Measurements from ENCODE around the gene THADA. TPM values are rescaled to one million over a fixed set of nuclear protein-coding genes. Genes with fewer than 3 reads are reported as not detected.

Gene THADA
- polyA plus RNA-seq, 4 donors: 6.3 to 13.5 (median 12.7) TPM

DNA sequence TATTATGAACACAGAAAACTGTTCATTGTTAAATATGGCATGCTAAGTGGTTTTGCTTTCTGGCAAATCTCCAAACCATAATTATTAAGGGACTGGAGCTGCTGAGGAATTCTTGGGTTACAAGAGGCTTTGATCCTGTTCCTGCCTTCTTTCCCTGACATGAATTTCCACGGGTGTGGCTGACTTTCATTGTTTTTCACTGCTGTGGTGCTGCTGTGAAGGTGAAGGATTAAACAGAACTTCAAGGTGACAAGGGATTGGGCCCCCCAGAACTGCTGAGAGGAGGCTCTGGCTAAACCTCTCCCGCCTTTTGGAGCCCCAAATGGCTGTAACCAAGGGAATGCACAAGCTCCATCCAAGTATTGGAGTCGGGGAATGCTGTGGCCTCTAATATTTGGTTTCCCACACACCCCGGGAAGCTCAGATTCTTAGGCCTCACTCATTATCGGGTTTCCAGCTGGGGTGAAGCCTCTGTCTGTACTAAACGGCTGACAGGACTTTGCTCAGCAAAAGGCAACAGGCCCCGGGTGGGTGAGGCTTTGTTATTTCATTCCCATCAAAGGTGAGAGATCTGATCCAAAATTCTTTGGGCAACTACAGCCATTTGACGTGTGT is 340.4 kb downstream of the THADA start:
- Histone ChIP-seq H3K4me1 (ENCODE audit: control insufficient read depth in 3 of 3, insufficient read depth in 2 of 3, low read depth in 1 of 3, low read length in 2 of 3) (peaks cover 0 to 22% (median 0%) of the 10 kb centered on the region in 3 donors), H3K4me3 (ENCODE audit: low read depth in 1 of 3, low read length in 3 of 3) (no peak overlapping the region), H3K27ac (ENCODE audit: low read depth in 1 of 3, low read length in 2 of 3) (peak overlapping the region in 2 of 3 donors; percentile 17 to 59), H3K9me3 (ENCODE audit: control insufficient read depth in 2 of 2, insufficient read depth in 1 of 2, low read depth in 1 of 2, low read length in 1 of 2) (no peaks in the 10 kb centered on the region), H3K27me3 (ENCODE audit: control insufficient read depth in 3 of 3, insufficient read depth in 3 of 3, low read length in 3 of 3) (no peaks in the 10 kb centered on the region), H3K36me3 (ENCODE audit: control insufficient read depth in 3 of 3, insufficient read depth in 2 of 3, low read depth in 1 of 3, low read length in 3 of 3) (peaks cover 0 to 7% (median 0%) of the 10 kb centered on the region in 3 donors)
- peak; percentile 31 to 42 for DNase-seq
- 24 to 50% (median 50%) methylated on average over 8 of the region's 8 CpGs for WGBS, 3 donors
- no peak for FAIRE-seq

DNA sequence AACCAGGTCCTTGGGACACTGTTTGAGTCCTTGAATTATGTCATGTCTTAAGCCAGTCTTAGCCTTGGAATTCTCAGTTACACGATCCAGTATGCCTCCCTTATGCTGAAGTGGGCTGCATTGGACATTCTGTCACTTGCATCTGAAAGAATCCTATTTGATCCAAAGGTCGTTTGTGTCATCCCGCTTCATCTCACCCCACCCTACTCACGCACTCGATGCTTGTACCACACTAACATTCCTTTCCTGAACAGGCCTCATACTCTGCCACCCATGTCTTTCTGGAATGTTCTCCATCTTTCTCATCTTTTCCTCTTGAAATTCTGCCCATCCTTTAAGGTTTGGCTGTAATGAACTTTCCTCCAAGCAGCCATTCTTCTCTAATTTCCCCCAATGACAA is 341.5 kb downstream of the THADA start:
- FAIRE-seq (no peak), DNase-seq (no peak)
- Histone ChIP-seq H3K4me3 (ENCODE audit: low read depth in 1 of 3, low read length in 3 of 3) (no peak overlapping the region), H3K9me3 (ENCODE audit: control insufficient read depth in 2 of 2, insufficient read depth in 1 of 2, low read depth in 1 of 2, low read length in 1 of 2) (no peaks in the 10 kb centered on the region), H3K27ac (ENCODE audit: low read depth in 1 of 3, low read length in 2 of 3) (no peak overlapping the region), H3K36me3 (ENCODE audit: control insufficient read depth in 3 of 3, insufficient read depth in 2 of 3, low read depth in 1 of 3, low read length in 3 of 3) (peaks cover 0 to 7% (median 2%) of the 10 kb centered on the region in 3 donors), H3K4me1 (ENCODE audit: control insufficient read depth in 3 of 3, insufficient read depth in 2 of 3, low read depth in 1 of 3, low read length in 2 of 3) (peaks cover 0 to 22% (median 0%) of the 10 kb centered on the region in 3 donors), H3K27me3 (ENCODE audit: control insufficient read depth in 3 of 3, insufficient read depth in 3 of 3, low read length in 3 of 3) (no peaks in the 10 kb centered on the region)
- WGBS, 3 donors: 84 to 95% (median 93%) methylated on average over 5 of the region's 5 CpGs

DNA sequence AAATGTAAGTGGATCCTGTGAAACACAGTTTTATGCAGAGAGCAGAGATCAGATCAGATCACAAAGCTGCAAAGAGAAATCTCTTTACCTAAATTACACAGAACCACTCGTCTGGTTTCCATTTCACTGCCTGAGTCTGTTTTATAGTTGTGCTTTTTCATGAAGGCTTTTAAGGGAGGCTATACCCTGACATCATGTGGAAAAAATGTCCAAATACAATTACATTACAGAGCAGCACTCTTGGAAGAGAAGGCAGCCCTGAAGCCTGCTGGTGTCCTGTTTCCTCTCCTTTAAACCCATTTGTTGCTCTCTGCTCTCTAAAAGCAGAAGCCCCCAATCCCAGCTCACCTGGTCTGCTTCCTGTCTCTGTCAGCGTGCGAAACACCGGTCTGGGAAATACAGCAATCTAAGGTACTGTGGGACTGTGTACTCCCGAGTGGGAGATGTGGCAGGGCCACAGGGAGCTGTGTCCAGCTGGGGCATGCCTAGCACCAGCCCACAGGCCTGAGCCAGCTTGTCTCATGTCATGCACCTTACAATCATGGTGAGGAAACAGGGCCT is 344.6 kb downstream of the THADA start:
- H3K27me3 ChIP-seq (ENCODE audit: control insufficient read depth in 3 of 3, insufficient read depth in 3 of 3, low read length in 3 of 3): no peaks in the 10 kb centered on the region
- FAIRE-seq (no peak), DNase-seq (peak in 1 of 2 donors; percentile 37)
- peaks cover 0 to 22% (median 0%) of the 10 kb centered on the region in 3 donors for H3K4me1 ChIP-seq (ENCODE audit: control insufficient read depth in 3 of 3, insufficient read depth in 2 of 3, low read depth in 1 of 3, low read length in 2 of 3)
- no peaks in the 10 kb centered on the region for H3K9me3 ChIP-seq (ENCODE audit: control insufficient read depth in 2 of 2, insufficient read depth in 1 of 2, low read depth in 1 of 2, low read length in 1 of 2)
- H3K4me3 ChIP-seq (ENCODE audit: low read depth in 1 of 3, low read length in 3 of 3): no peak overlapping the region
- WGBS, 3 donors: 59 to 85% (median 84%) methylated on average over 5 of the region's 5 CpGs
- H3K36me3 ChIP-seq (ENCODE audit: control insufficient read depth in 3 of 3, insufficient read depth in 2 of 3, low read depth in 1 of 3, low read length in 3 of 3): peaks cover 0 to 2% (median 2%) of the 10 kb centered on the region in 3 donors
- peak overlapping the region in 2 of 3 donors; percentile 54 to 79 for H3K27ac ChIP-seq (ENCODE audit: low read depth in 1 of 3, low read length in 2 of 3)

DNA sequence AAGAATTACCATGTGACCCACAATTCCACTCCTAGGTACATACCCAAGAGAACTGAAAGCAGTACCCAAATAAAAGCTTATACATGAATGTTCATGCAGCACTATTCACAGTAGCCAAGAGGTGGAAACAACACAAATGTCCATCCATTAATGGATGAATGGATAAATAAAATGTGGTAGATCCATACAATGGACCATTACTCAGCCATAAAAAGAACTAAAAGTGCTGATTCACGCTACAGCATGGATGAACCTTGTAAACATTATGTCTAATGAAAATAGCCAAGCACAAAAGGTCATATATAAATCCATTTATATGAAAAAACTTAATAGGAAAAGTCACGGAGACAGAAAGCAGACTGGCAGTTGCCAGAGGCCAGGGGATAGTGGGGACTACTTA is 345.8 kb downstream of the THADA start:
- Histone ChIP-seq H3K27me3 (ENCODE audit: control insufficient read depth in 3 of 3, insufficient read depth in 3 of 3, low read length in 3 of 3) (no peaks in the 10 kb centered on the region), H3K27ac (ENCODE audit: low read depth in 1 of 3, low read length in 2 of 3) (no peak overlapping the region), H3K36me3 (ENCODE audit: control insufficient read depth in 3 of 3, insufficient read depth in 2 of 3, low read depth in 1 of 3, low read length in 3 of 3) (peaks cover 0 to 2% (median 0%) of the 10 kb centered on the region in 3 donors), H3K4me1 (ENCODE audit: control insufficient read depth in 3 of 3, insufficient read depth in 2 of 3, low read depth in 1 of 3, low read length in 2 of 3) (peaks cover 0 to 10% (median 0%) of the 10 kb centered on the region in 3 donors), H3K9me3 (ENCODE audit: control insufficient read depth in 2 of 2, insufficient read depth in 1 of 2, low read depth in 1 of 2, low read length in 1 of 2) (no peaks in the 10 kb centered on the region), H3K4me3 (ENCODE audit: low read depth in 1 of 3, low read length in 3 of 3) (no peak overlapping the region)
- DNase-seq (no peak), FAIRE-seq (no peak)
- 95 to 100% (median 100%) methylated on average over 2 of the region's 2 CpGs for WGBS, 3 donors

DNA sequence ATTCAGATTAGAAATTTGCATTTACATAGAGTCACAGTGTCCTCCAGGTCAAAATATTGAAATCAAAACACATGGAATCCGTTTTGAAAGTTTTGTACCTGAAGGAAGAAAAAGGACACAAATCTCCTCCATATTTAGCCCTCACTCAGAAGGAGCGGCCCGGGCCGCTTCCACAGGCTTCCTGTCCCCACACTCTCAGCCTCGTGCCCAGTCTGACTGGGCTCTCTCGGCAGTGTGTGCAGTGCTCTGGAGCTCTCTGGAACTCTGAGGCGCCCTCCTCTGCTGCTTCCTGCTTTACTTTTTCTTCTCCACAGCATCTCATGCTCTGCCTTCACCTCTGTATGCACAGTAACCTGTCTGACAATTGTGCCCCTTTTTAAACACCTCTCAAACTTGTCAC is 347.2 kb downstream of the THADA start:
- whole genome bisulfite sequencing, 3 donors: 91 to 96% (median 96%) methylated on average over 7 of the region's 7 CpGs
- no peaks in the 10 kb centered on the region for H3K27me3 ChIP-seq (ENCODE audit: control insufficient read depth in 3 of 3, insufficient read depth in 3 of 3, low read length in 3 of 3)
- FAIRE-seq: no peak

DNA sequence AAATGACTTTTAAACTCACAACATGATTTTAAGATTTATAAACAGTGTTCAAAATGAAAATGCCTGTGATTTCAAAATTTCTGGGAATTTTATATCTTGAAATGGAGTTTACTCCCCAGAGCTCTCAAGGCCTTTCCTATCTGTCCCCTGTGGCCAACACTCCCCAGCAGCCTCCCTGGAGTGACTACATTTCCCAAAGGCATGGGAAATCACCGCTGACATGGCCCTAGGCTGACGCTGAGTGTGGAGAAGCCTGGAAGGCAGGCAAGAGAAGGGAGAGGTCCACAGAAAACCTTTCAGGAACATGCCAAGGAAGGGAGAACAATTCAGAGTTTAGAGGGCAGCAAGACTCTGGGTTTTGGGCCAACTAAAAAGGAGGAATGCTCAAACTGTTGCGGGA is 349.2 kb downstream of the THADA start:
- DNase-seq (no peak), FAIRE-seq (no peak)
- H3K4me3 ChIP-seq (ENCODE audit: low read depth in 1 of 3, low read length in 3 of 3): no peak overlapping the region
- no peaks in the 10 kb centered on the region for H3K27me3 ChIP-seq (ENCODE audit: control insufficient read depth in 3 of 3, insufficient read depth in 3 of 3, low read length in 3 of 3)
- peaks cover 0 to 18% (median 2%) of the 10 kb centered on the region in 3 donors for H3K36me3 ChIP-seq (ENCODE audit: control insufficient read depth in 3 of 3, insufficient read depth in 2 of 3, low read depth in 1 of 3, low read length in 3 of 3)
- no peak overlapping the region for H3K27ac ChIP-seq (ENCODE audit: low read depth in 1 of 3, low read length in 2 of 3)
- no peaks in the 10 kb centered on the region for H3K9me3 ChIP-seq (ENCODE audit: control insufficient read depth in 2 of 2, insufficient read depth in 1 of 2, low read depth in 1 of 2, low read length in 1 of 2)
- peaks cover 0 to 9% (median 0%) of the 10 kb centered on the region in 3 donors for H3K4me1 ChIP-seq (ENCODE audit: control insufficient read depth in 3 of 3, insufficient read depth in 2 of 3, low read depth in 1 of 3, low read length in 2 of 3)
- 90 to 98% (median 95%) methylated on average over 3 of the region's 3 CpGs for WGBS, 3 donors

More for the DNA sequence above, 347.2 kb downstream of the THADA start:
- no peaks in the 10 kb centered on the region for H3K9me3 ChIP-seq (ENCODE audit: control insufficient read depth in 2 of 2, insufficient read depth in 1 of 2, low read depth in 1 of 2, low read length in 1 of 2)
- DNase-seq: no peak
- H3K4me1 ChIP-seq (ENCODE audit: control insufficient read depth in 3 of 3, insufficient read depth in 2 of 3, low read depth in 1 of 3, low read length in 2 of 3): peaks cover 0 to 9% (median 0%) of the 10 kb centered on the region in 3 donors
- H3K27ac ChIP-seq (ENCODE audit: low read depth in 1 of 3, low read length in 2 of 3): no peak overlapping the region
- no peak overlapping the region for H3K4me3 ChIP-seq (ENCODE audit: low read depth in 1 of 3, low read length in 3 of 3)
- peaks cover 0 to 7% (median 2%) of the 10 kb centered on the region in 3 donors for H3K36me3 ChIP-seq (ENCODE audit: control insufficient read depth in 3 of 3, insufficient read depth in 2 of 3, low read depth in 1 of 3, low read length in 3 of 3)

DNA sequence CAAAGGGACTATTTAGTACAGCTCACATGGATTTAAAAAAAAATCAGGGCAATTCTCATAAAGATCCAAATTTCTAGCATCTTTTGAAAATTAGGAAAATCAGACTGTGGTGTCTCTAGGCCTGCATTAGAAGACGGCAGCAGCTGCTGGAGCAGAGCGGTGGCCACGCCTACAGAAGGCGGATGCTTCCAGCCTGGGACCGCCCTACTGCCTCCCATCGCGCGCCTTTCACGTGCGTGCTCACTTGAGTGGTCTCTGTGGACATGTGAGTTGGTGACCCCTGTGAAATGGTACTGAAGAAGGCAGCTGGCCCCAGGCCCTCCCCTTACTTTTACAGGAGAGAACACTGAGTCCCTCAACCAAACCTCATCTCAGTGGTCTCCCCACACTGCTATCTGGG is 354.3 kb downstream of the THADA start:
- WGBS, 3 donors: 89 to 97% (median 94%) methylated on average over 10 of the region's 10 CpGs
- Histone ChIP-seq H3K27me3 (ENCODE audit: control insufficient read depth in 3 of 3, insufficient read depth in 3 of 3, low read length in 3 of 3) (no peaks in the 10 kb centered on the region), H3K36me3 (ENCODE audit: control insufficient read depth in 3 of 3, insufficient read depth in 2 of 3, low read depth in 1 of 3, low read length in 3 of 3) (peaks cover 0 to 28% (median 0%) of the 10 kb centered on the region in 3 donors), H3K4me3 (ENCODE audit: low read depth in 1 of 3, low read length in 3 of 3) (no peak overlapping the region), H3K9me3 (ENCODE audit: control insufficient read depth in 2 of 2, insufficient read depth in 1 of 2, low read depth in 1 of 2, low read length in 1 of 2) (no peaks in the 10 kb centered on the region), H3K4me1 (ENCODE audit: control insufficient read depth in 3 of 3, insufficient read depth in 2 of 3, low read depth in 1 of 3, low read length in 2 of 3) (no peaks in the 10 kb centered on the region), H3K27ac (ENCODE audit: low read depth in 1 of 3, low read length in 2 of 3) (no peak overlapping the region)
- no peak for FAIRE-seq
- DNase-seq: no peak

DNA sequence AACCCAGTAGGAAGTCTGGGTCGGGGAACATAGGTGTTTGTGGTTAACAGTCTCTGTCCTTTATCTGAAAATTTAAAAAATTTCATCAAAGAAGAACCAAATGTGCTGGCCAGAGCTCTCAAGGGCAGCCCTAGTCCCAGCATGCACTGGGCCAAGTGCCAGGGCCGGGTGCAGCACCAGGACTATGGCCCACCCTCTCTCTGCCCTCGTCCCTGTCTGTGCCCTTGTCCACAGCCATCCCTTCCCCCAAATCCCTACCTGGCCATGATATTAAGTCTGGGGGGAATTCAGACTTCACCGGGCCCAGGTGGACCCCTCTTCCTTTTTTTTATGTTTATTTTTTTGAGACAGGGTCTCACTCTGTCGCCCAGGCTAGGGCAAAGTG is 355.1 kb downstream of the THADA start:
- H3K27ac ChIP-seq (ENCODE audit: low read depth in 1 of 3, low read length in 2 of 3): peak overlapping the region in 1 of 3 donors; percentile 75
- no peaks in the 10 kb centered on the region for H3K9me3 ChIP-seq (ENCODE audit: control insufficient read depth in 2 of 2, insufficient read depth in 1 of 2, low read depth in 1 of 2, low read length in 1 of 2)
- no peak overlapping the region for H3K4me3 ChIP-seq (ENCODE audit: low read depth in 1 of 3, low read length in 3 of 3)
- H3K27me3 ChIP-seq (ENCODE audit: control insufficient read depth in 3 of 3, insufficient read depth in 3 of 3, low read length in 3 of 3): no peaks in the 10 kb centered on the region
- FAIRE-seq (no peak), DNase-seq (no peak)
- H3K4me1 ChIP-seq (ENCODE audit: control insufficient read depth in 3 of 3, insufficient read depth in 2 of 3, low read depth in 1 of 3, low read length in 2 of 3): no peaks in the 10 kb centered on the region
- WGBS, 3 donors: 79 to 87% (median 84%) methylated on average over 5 of the region's 5 CpGs
- peaks cover 0 to 28% (median 0%) of the 10 kb centered on the region in 3 donors for H3K36me3 ChIP-seq (ENCODE audit: control insufficient read depth in 3 of 3, insufficient read depth in 2 of 3, low read depth in 1 of 3, low read length in 3 of 3)

All from small intestine (tissue), 7 donors.